ENCODE measurements around the gene CSNK2A1. TPM values are rescaled to one million over a fixed set of nuclear protein-coding genes. Genes with fewer than 3 reads are reported as not detected.

CSNK2A1 gene
- total and polyA plus RNA-seq, 4 donors, result 17.0 to 60.3 (median 39.7) TPM

DNA sequence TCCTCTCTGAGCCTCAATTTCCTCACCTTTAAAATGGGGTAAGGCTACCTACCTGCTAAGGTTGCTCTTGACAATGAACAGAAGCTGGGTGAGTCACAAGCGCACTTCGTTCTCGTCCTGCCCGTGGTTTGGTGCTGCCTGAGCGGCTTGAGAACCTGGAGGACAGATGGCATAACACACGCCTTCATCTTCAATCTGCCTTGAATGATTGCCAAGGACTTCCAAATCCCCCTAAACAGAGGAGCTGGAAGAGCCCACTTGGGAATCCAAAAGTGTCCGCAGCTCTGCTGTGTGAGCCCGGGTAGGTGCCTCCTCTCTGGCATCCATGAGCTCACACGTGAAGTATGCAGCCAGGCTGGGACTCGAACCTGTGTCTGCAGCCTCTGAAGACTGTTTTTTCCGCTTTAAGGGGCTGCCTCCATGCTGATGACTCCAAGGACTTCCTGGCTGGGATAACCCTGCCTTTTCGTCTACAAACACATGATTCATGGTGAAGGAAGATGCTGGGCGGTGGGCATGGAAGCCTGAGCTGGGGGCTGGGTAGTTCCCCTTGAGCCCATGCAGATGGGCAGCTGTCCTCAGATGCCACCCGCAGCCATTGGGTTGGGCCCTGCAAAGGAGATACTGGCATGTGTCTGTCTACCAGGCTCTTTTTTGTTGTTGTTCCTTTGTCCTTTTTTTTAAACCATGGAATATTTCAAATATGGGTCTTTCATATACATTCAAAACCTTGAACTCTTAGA lies 25.3 kb upstream of the CSNK2A1 start:
- H3K27me3 ChIP-seq (ENCODE audit: control insufficient read depth in 4 of 4, insufficient read depth in 4 of 4, low read length in 3 of 4), result peaks cover 0 to 8% (median 3%) of the 10 kb centered on the region in 4 donors
- WGBS, result 74% methylated on average over 14 of the region's 14 CpGs

DNA sequence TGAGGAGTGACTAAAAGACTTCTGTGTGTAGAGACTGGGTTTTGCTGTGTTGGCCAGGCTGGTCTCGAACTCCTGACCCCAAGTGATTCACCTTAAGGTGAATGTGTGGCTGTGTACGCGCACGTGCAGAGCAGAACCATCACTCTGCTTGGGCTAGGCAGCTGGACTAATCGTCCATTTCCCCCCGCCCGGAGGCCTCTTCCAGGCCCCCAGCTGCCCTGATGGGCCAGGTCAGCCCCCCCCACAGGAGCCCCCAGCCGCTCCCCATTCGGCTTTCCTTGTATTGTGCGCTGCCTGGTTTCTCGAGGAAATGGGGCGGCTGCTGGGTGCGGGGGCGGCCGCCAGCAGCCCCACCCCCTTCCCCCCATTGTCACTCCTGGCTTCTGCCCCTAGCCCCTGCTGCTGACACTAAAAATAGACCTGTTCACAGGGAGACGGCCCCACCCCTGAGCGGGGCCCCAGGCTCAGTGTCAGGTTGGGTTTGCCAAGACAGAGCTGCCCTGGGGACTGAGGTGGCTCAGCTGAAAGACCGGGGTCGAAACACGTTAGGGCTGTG lies 24.6 kb upstream of the CSNK2A1 start:
- Histone ChIP-seq H3K4me1 (ENCODE audit: control insufficient read depth in 4 of 4, insufficient read depth in 4 of 4, low read length in 3 of 4) (no peaks in the 10 kb centered on the region), H3K4me3 (ENCODE audit: low read depth in 1 of 3, low read length in 3 of 3) (no peak overlapping the region), H3K36me3 (ENCODE audit: control insufficient read depth in 4 of 4, insufficient read depth in 3 of 4, low read depth in 1 of 4, low read length in 3 of 4) (no peaks in the 10 kb centered on the region), H3K27me3 (ENCODE audit: control insufficient read depth in 4 of 4, insufficient read depth in 4 of 4, low read length in 3 of 4) (peaks cover 0 to 5% (median 3%) of the 10 kb centered on the region in 4 donors), H3K9me3 (ENCODE audit: control insufficient read depth in 4 of 4, low read length in 3 of 4) (no peaks in the 10 kb centered on the region), H3K27ac (ENCODE audit: low read depth in 1 of 2, low read length in 2 of 2) (no peak overlapping the region), H3K9ac (ENCODE audit: low read depth in 1 of 2, low read length in 2 of 2) (no peak overlapping the region)
- 43% methylated on average over 20 of the region's 20 CpGs for WGBS
- DNase-seq (ENCODE audit: low spot score), result no peak
- no peak for TF ChIP-seq EGR1 (IDR thresholded peaks at IDR 0.05; ENCODE audit: low read depth in 2 of 2)
- TF ChIP-seq, protein P1, sequence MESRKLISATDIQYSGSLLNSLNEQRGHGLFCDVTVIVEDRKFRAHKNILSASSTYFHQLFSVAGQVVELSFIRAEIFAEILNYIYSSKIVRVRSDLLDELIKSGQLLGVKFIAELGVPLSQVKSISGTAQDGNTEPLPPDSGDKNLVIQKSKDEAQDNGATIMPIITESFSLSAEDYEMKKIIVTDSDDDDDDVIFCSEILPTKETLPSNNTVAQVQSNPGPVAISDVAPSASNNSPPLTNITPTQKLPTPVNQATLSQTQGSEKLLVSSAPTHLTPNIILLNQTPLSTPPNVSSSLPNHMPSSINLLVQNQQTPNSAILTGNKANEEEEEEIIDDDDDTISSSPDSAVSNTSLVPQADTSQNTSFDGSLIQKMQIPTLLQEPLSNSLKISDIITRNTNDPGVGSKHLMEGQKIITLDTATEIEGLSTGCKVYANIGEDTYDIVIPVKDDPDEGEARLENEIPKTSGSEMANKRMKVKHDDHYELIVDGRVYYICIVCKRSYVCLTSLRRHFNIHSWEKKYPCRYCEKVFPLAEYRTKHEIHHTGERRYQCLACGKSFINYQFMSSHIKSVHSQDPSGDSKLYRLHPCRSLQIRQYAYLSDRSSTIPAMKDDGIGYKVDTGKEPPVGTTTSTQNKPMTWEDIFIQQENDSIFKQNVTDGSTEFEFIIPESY (IDR thresholded peaks at IDR 0.05), result no peak
- no peak for TF ChIP-seq GABPA (IDR thresholded peaks at IDR 0.05 in 1 of 2, conservative IDR thresholded peaks at IDR 0.05 in 1 of 2)
- no peak for TF ChIP-seq JUND (IDR thresholded peaks at IDR 0.05)
- no peak for TF ChIP-seq FOXA1 (IDR thresholded peaks at IDR 0.05)
- no peak for TF ChIP-seq FOXA2 (IDR thresholded peaks at IDR 0.05)
- TF ChIP-seq, protein P2, sequence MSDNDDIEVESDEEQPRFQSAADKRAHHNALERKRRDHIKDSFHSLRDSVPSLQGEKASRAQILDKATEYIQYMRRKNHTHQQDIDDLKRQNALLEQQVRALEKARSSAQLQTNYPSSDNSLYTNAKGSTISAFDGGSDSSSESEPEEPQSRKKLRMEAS (IDR thresholded peaks at IDR 0.05), result no peak
- TF ChIP-seq TAF1 (conservative IDR thresholded peaks at IDR 0.05), result no peak
- no peak for TF ChIP-seq SP1 (IDR thresholded peaks at IDR 0.05)
- TF ChIP-seq RXRA (IDR thresholded peaks at IDR 0.05), result no peak
- no peak for TF ChIP-seq YY1 (IDR thresholded peaks at IDR 0.05)
- no peak for TF ChIP-seq RAD21 (IDR thresholded peaks at IDR 0.05)
- no peak for TF ChIP-seq HNF4A (conservative IDR thresholded peaks at IDR 0.05)
- no peak for TF ChIP-seq HNF4G (IDR thresholded peaks at IDR 0.05)
- TF ChIP-seq, protein P3, sequence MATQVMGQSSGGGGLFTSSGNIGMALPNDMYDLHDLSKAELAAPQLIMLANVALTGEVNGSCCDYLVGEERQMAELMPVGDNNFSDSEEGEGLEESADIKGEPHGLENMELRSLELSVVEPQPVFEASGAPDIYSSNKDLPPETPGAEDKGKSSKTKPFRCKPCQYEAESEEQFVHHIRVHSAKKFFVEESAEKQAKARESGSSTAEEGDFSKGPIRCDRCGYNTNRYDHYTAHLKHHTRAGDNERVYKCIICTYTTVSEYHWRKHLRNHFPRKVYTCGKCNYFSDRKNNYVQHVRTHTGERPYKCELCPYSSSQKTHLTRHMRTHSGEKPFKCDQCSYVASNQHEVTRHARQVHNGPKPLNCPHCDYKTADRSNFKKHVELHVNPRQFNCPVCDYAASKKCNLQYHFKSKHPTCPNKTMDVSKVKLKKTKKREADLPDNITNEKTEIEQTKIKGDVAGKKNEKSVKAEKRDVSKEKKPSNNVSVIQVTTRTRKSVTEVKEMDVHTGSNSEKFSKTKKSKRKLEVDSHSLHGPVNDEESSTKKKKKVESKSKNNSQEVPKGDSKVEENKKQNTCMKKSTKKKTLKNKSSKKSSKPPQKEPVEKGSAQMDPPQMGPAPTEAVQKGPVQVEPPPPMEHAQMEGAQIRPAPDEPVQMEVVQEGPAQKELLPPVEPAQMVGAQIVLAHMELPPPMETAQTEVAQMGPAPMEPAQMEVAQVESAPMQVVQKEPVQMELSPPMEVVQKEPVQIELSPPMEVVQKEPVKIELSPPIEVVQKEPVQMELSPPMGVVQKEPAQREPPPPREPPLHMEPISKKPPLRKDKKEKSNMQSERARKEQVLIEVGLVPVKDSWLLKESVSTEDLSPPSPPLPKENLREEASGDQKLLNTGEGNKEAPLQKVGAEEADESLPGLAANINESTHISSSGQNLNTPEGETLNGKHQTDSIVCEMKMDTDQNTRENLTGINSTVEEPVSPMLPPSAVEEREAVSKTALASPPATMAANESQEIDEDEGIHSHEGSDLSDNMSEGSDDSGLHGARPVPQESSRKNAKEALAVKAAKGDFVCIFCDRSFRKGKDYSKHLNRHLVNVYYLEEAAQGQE (IDR thresholded peaks at IDR 0.05), result no peak

More for the DNA sequence above, 25.3 kb upstream of the CSNK2A1 start:
- no peak overlapping the region for H3K27ac ChIP-seq (ENCODE audit: low read depth in 1 of 2, low read length in 2 of 2)
- no peak overlapping the region for H3K4me3 ChIP-seq (ENCODE audit: low read depth in 1 of 3, low read length in 3 of 3)
- DNase-seq (ENCODE audit: low spot score), result no peak
- H3K4me1 ChIP-seq (ENCODE audit: control insufficient read depth in 4 of 4, insufficient read depth in 4 of 4, low read length in 3 of 4), result no peaks in the 10 kb centered on the region
- no peaks in the 10 kb centered on the region for H3K9me3 ChIP-seq (ENCODE audit: control insufficient read depth in 4 of 4, low read length in 3 of 4)
- TF ChIP-seq JUND (IDR thresholded peaks at IDR 0.05) (no peak), GABPA (IDR thresholded peaks at IDR 0.05 in 1 of 2, conservative IDR thresholded peaks at IDR 0.05 in 1 of 2) (no peak), HNF4G (IDR thresholded peaks at IDR 0.05) (no peak), FOXA2 (IDR thresholded peaks at IDR 0.05) (no peak), RXRA (IDR thresholded peaks at IDR 0.05) (no peak), EGR1 (IDR thresholded peaks at IDR 0.05; ENCODE audit: low read depth in 2 of 2) (no peak), SP1 (IDR thresholded peaks at IDR 0.05) (no peak)
- TF ChIP-seq, protein P1 (IDR thresholded peaks at IDR 0.05), result no peak
- TF ChIP-seq, protein P4, sequence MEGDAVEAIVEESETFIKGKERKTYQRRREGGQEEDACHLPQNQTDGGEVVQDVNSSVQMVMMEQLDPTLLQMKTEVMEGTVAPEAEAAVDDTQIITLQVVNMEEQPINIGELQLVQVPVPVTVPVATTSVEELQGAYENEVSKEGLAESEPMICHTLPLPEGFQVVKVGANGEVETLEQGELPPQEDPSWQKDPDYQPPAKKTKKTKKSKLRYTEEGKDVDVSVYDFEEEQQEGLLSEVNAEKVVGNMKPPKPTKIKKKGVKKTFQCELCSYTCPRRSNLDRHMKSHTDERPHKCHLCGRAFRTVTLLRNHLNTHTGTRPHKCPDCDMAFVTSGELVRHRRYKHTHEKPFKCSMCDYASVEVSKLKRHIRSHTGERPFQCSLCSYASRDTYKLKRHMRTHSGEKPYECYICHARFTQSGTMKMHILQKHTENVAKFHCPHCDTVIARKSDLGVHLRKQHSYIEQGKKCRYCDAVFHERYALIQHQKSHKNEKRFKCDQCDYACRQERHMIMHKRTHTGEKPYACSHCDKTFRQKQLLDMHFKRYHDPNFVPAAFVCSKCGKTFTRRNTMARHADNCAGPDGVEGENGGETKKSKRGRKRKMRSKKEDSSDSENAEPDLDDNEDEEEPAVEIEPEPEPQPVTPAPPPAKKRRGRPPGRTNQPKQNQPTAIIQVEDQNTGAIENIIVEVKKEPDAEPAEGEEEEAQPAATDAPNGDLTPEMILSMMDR (IDR thresholded peaks at IDR 0.05; ENCODE audit: low read depth, low read length, missing input control), result no peak
- H3K36me3 ChIP-seq (ENCODE audit: control insufficient read depth in 4 of 4, insufficient read depth in 3 of 4, low read depth in 1 of 4, low read length in 3 of 4), result no peaks in the 10 kb centered on the region
- no peak overlapping the region for H3K9ac ChIP-seq (ENCODE audit: low read depth in 1 of 2, low read length in 2 of 2)
